ENCODE data around the gene GPR143.

DNA sequence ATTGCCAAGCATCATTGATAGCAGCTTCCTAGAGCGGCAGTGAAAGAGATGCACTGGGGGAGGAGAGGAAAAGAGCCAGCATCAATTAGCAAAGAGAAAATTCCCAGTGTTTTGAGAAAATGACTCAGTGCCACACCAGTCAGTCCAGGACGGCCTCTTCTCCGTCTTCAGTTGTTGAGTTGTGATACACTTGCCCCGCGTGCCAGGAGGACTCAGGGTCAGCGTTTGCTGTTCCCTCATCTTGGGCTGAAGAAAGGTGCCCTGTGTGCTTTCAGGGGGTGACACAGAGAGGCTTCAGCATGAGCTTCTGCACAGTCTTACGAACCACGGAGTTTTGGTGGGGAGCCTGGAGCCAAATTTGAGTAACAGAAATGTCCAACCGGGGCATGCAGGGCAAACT, 82.3 kb downstream of the GPR143 start:
- TF ChIP-seq, protein P1, sequence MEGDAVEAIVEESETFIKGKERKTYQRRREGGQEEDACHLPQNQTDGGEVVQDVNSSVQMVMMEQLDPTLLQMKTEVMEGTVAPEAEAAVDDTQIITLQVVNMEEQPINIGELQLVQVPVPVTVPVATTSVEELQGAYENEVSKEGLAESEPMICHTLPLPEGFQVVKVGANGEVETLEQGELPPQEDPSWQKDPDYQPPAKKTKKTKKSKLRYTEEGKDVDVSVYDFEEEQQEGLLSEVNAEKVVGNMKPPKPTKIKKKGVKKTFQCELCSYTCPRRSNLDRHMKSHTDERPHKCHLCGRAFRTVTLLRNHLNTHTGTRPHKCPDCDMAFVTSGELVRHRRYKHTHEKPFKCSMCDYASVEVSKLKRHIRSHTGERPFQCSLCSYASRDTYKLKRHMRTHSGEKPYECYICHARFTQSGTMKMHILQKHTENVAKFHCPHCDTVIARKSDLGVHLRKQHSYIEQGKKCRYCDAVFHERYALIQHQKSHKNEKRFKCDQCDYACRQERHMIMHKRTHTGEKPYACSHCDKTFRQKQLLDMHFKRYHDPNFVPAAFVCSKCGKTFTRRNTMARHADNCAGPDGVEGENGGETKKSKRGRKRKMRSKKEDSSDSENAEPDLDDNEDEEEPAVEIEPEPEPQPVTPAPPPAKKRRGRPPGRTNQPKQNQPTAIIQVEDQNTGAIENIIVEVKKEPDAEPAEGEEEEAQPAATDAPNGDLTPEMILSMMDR (IDR thresholded peaks at IDR 0.05): no peak
- TF ChIP-seq POLR2A (IDR thresholded peaks at IDR 0.05): no peak

Data from lower leg skin (tissue), 3 donors.